ENCODE data around the gene P2RY13.

P2RY13 gene

GRCh38 chr3:151319628-151320027, 9.7 kb downstream of the P2RY13 start:
- no peak for DNase-seq

- no peak for DNase-seq
Observed at GRCh38 chr3:151318991-151319390, 10.4 kb downstream of the P2RY13 start.

GRCh38 chr3:151318313-151318712, 11.0 kb downstream of the P2RY13 start:
- DNase-seq: no peak

DNA sequence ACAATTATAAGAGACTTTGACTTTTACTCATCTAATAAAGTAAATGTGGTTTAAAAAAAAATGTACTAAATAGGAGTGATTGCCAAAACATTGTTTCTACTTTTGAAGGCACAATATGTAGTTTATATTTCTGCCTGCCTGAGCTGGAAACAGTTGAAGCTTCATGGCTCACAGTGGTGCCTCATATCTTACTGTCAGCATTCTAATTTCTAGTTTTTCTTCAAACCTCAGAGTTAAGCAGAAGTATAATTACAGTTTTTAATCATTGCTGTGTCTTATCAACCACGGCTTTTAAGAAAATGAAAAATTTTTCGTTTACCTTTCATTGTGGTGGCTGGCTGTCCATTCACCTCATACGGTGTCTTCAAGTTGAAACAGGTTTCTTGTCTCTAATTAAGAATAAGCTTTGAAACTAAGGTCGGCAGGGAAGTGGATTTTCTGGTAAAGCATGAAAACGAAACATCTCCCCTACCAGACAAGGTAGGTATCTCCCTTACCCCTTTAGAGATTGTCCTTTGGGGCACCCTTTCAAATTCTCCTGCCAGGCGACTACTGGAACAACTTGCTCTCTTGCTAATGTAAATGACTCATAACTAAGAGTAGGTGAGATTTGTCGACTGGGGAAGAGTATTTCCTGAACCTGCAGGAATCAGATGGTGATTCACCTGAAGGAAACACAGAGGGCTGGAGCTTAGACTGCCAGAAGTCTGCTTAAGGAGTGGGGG, 12.9 kb downstream of the P2RY13 start, which contains the start of gene GPR87:
GPR87 (minus strand) TSS at position 554 of the 725 bp plus-strand sequence. CDS start 16,720 bp downstream, outside the sequence.
- DNase-seq: peak; percentile 44

DNA sequence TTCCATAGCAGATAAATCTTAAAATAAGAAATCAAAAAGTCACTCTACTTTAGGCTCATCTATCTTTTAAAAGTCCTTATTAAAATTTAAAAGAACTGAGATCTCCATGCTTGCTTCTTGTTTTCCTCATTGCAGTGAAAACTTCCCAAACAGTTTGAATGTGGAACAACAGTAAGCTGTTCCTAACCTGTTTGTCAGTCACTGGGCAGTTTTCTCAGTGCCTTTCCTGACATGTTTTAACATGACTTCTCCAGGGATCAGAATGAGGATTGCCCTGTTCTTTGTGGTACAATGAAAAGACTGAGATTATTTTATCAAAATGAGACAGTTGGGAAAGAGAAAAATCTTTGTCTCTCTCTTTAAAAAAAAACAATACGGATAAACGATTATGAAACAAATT, 13.5 kb downstream of the P2RY13 start:
- no peak for DNase-seq

GRCh38 chr3:151315136-151315535, 14.2 kb downstream of the P2RY13 start:
- no peak for DNase-seq

DNA sequence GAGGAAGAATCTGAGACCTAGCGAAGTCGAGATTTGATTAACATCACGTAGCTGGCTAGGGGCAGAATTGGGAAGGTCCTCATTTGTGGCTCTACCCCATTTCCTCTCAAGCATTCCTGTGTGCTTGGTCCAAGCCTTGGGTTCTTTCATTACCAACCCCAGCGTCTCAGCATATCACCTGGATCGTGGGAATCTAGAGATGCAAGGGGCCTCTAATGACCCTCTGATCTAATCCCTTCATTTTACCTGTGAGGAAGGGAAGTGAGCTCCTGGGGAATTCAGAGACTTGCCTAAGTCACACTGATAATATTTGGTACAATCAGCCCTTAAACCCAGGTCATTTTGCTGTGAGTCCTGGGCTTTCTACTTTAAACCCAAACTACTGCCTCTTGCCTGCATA, 14.8 kb downstream of the P2RY13 start:
- DNase-seq: no peak

- no peak for DNase-seq
Observed at GRCh38 chr3:151314137-151314536, 15.2 kb downstream of the P2RY13 start.

- no peak for DNase-seq
Observed at GRCh38 chr3:151312972-151313371, 16.4 kb downstream of the P2RY13 start.

GRCh38 chr3:151309566-151309965, 19.8 kb downstream of the P2RY13 start:
- DNase-seq: no peak

DNA sequence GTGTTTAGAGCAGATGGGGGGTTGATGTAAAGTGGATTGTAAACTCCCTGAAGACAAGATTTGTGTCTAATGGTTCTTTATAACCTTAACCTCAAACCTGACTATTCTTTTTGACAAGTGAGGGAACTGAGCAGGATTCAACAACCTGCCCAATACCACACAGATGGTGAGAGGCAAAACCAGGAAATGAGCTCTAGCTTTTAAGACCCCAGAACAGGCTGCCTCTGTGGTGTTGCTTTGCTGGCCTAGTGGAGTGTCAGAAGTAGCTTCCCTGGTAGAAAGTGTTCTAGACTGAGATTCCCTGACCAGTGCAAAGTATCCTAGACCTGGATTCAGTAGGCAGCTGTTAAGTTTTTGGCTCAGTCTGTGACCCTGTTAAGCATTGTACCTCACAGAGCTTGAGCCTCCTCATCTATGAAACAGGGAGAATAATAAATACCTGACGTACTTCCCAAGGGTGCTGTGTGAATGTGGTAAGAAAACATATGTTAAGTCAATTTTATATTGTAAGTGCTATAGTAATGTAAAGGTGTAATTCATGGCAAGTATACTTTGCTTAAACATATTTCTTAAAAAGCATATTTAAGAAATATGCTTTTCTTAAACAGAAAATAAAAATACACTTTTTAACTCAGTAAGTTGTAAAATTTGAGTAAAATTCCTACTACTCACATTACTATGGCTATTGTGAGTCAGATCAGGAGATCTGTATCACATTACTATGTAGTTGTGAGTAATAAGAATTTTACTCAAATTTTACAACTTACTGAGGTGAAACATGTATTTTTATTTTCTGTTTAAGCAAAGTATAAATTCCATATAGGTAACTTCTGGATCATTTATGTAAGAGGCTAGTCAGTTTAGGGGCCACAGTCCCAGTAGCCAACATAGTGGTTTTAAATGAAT, 21.5 kb downstream of the P2RY13 start:
- no peak for DNase-seq

DNA sequence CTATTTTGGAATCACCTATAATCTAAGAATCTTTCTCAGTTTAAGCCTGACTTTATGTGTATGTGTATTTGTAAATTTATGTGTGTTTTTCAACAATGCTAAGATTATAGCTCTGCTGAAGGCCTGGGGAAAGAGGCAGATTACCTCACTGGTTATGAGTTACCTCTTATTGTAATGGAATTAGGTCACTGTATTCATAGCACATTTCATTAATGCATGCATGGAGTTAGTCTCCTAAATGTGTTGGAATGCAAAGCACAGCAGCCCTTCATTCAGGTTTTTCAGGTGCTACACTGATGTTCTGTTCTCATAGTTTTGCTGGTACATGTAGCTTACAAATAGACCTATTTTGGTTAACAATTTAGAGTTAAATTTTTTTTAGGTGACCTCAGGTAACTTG, 22.2 kb downstream of the P2RY13 start:
- DNase-seq: no peak

- DNase-seq: peak; percentile 40
Observed at GRCh38 chr3:151306168-151306810, 23.1 kb downstream of the P2RY13 start.

GRCh38 chr3:151305775-151306151, 23.6 kb downstream of the P2RY13 start:
- no peak for DNase-seq

GRCh38 chr3:151305060-151305774, 24.1 kb downstream of the P2RY13 start:
- peak; percentile 62 for DNase-seq

DNA sequence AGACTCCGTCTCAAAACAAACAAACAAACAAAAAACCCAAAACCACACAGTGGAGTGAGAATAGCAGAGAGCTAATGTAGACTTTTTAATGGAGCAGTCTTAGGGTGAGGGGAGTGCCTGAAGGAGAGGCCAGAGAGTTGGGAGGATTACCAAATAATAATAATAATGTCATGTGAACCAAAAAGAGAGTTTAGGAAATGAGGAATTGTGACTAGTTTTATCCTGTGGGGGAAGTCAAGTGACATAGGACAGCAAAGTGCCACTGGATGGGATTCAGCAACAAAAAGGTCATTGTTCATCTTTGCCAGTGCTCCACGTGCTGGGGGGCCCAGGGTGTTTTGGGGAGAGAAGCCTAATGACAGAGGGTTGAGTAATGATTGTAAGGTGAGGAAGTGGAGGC, 25.6 kb downstream of the P2RY13 start:
- DNase-seq: peak; percentile 46

DNA sequence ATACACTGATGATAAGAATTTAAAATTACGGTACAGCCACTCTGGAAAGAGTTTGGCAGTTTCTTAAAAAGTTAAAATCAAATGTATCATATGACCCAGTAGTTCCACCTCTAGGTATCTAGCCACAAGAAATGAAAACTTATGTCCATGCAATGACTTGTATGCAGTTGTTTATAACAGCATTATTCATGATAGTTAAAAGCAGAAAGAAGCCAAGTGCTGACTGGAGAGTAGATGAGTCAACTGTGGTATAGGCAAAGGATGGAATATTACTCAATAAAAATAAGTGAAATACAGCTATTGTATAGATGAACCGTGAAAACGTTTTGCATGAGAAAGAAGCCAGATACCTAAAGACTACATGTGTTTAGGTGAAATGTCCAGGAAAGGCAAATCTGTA, 27.6 kb downstream of the P2RY13 start:
- no peak for DNase-seq

GRCh38 chr3:151300539-151300938, 28.8 kb downstream of the P2RY13 start:
- no peak for DNase-seq

GRCh38 chr3:151299006-151299405, 30.3 kb downstream of the P2RY13 start:
- no peak for DNase-seq

- DNase-seq: no peak
Observed at GRCh38 chr3:151297429-151297828, 31.9 kb downstream of the P2RY13 start.

DNA sequence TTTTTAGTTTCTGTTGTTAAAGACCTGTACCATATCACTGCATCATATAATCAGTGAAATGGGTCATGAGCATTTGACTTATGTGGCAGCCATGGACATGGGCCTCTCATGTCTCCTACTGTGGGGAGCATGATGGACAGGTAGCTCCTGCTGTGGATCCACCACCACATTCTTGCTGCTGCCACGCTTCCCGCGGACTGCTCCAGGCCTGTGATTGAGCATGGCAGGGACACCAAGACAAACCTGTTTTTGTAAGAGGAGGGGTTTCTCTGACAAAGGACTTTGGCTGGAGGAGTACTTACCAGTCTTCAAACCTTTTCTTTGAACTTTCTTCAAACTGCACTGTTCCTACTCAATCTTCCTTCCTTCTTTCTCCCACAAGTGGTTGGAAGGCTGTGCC, 33.1 kb downstream of the P2RY13 start:
- DNase-seq: no peak

GRCh38 chr3:151293127-151293526, 36.2 kb downstream of the P2RY13 start:
- no peak for DNase-seq

GRCh38 chr3:151290673-151291072, 38.7 kb downstream of the P2RY13 start:
- DNase-seq: no peak
